GM23338 (cell line): Measurements from ENCODE around the gene ARHGAP10. TPM values are rescaled to one million over a fixed set of nuclear protein-coding genes. Genes with fewer than 3 reads are reported as not detected.

ENCODE experiments used
- ATAC-seq: fragments of 200-7000 bp; cut with Tn5 transposase; 3 replicates; pipeline ENCODE4 v1.9.1; 2020
- DNase-seq: peaks from one replicate; pipeline ENCODE4 v3.0.0-alpha.2; 2015; ENCODE audit warnings: low spot score
- H2AFZ ChIP-seq: fragments of 200-600 bp; sonication (generic); 2 replicates; pipeline ENCODE4 v1.8.0; 2016; ENCODE audit warnings: antibody characterized with exemption, mild to moderate bottlenecking, moderate library complexity
- H3F3A ChIP-seq: fragments of 200-600 bp; sonication (generic); replicated peaks from 2 replicates; pipeline ENCODE4 v1.8.0; 2017; ENCODE audit warnings: antibody characterized with exemption, mixed run types, low read depth
- H3K27ac ChIP-seq: fragments of 200-600 bp; sonication (generic); 2 replicates; pipeline ENCODE4 v1.6.1; 2016; ENCODE audit warnings: low read depth
- H3K27me3 ChIP-seq: fragments of 200-600 bp; sonication (generic); 2 replicates; pipeline ENCODE4 v1.8.0; 2016; ENCODE audit warnings: mild to moderate bottlenecking, mixed run types, moderate library complexity; ENCODE audit not compliant: insufficient read depth
- H3K36me3 ChIP-seq: fragments of 200-600 bp; sonication (generic); 2 replicates; pipeline ENCODE4 v1.8.0; 2016; ENCODE audit warnings: mild to moderate bottlenecking; ENCODE audit not compliant: insufficient read depth
- H3K4me1 ChIP-seq: fragments of 200-600 bp; sonication (generic); 2 replicates; pipeline ENCODE4 v1.8.0; 2016; ENCODE audit warnings: mild to moderate bottlenecking, moderate library complexity; ENCODE audit not compliant: insufficient read depth
- H3K4me2 ChIP-seq: fragments of 200-600 bp; sonication (generic); 2 replicates; pipeline ENCODE4 v1.7.1; 2017; ENCODE audit warnings: mixed run types
- H3K4me3 ChIP-seq: fragments of 200-600 bp; sonication (generic); 2 replicates; pipeline ENCODE4 v1.6.1; 2016; ENCODE audit warnings: mixed run types
- H3K79me2 ChIP-seq: fragments of 200-600 bp; sonication (generic); replicated peaks from 2 replicates; pipeline ENCODE4 v1.8.0; 2017; ENCODE audit warnings: mild to moderate bottlenecking; ENCODE audit not compliant: insufficient read depth
- H3K9me2 ChIP-seq: fragments of 200-600 bp; sonication (generic); 2 replicates; pipeline ENCODE4 v1.8.0; 2017; ENCODE audit not compliant: insufficient read depth
- H4K20me1 ChIP-seq: fragments of 200-600 bp; sonication (generic); replicated peaks from 2 replicates; pipeline ENCODE4 v1.8.0; 2017; ENCODE audit warnings: mild to moderate bottlenecking; ENCODE audit not compliant: insufficient read depth
- H3K27ac Mint-ChIP-seq: 2 replicates; pipeline ENCODE4 v1.8.0; 2020; ENCODE audit warnings: inconsistent platforms, mild to moderate bottlenecking, moderate library complexity, mixed read lengths
- H3K27me3 Mint-ChIP-seq: 3 replicates; pipeline ENCODE4 v1.8.0; 2022; ENCODE audit warnings: low read depth, mild to moderate bottlenecking, moderate library complexity, mixed read lengths, inconsistent platforms; ENCODE audit not compliant: insufficient read depth, poor library complexity
- H3K36me3 Mint-ChIP-seq: 3 replicates; pipeline ENCODE4 v1.8.0; 2021; ENCODE audit warnings: low read depth, mild to moderate bottlenecking, inconsistent platforms, moderate library complexity, mixed read lengths
- H3K4me1 Mint-ChIP-seq: 3 replicates; pipeline ENCODE4 v1.8.0; 2020; ENCODE audit warnings: mild to moderate bottlenecking, inconsistent platforms, mixed read lengths
- H3K4me3 Mint-ChIP-seq: 3 replicates; pipeline ENCODE4 v1.8.0; 2021; ENCODE audit warnings: moderate library complexity, mild to moderate bottlenecking, inconsistent platforms, mixed read lengths
- H3K9me3 Mint-ChIP-seq: 3 replicates; pipeline ENCODE4 v1.8.0; 2020; ENCODE audit warnings: moderate library complexity, mild to moderate bottlenecking, inconsistent platforms, mixed read lengths
- CREB1 ChIP-seq: fragments of 250-450 bp; sonication (Bioruptor Pico); IDR thresholded peaks from 2 replicates; pipeline ENCODE4 v1.5.0; 2020; ENCODE audit warnings: low read depth, mild to moderate bottlenecking, moderate library complexity
- CTCF ChIP-seq, 2 experiments: fragments of 200-600 bp in 1 of 2; sonication (generic) in 1 of 2; conservative IDR thresholded peaks; 2 replicates each; pipeline versions ENCODE4 v1.5.1 to v1.6.1; 2016 to 2017; ENCODE audit warnings: antibody characterized with exemption in 2 of 2, low read depth in 2 of 2, mild to moderate bottlenecking in 2 of 2, moderate library complexity in 1 of 2
- ETS1 ChIP-seq: IDR thresholded peaks from 2 replicates; pipeline ENCODE4 v1.6.1; 2016; ENCODE audit warnings: antibody characterized with exemption
- EZH2 ChIP-seq: fragments of 200-600 bp; sonication (generic); IDR thresholded peaks from one replicate; pipeline ENCODE4 v1.8.0; 2017; ENCODE audit warnings: antibody characterized with exemption, mild to moderate bottlenecking, low read depth; ENCODE audit not compliant: unreplicated experiment
- EZH2phosphoT487 ChIP-seq: fragments of 200-600 bp; sonication (generic); IDR thresholded peaks from one replicate; pipeline ENCODE4 v1.8.1; 2018; ENCODE audit warnings: antibody characterized with exemption; ENCODE audit not compliant: unreplicated experiment
- JUNB ChIP-seq: IDR thresholded peaks from one replicate; pipeline ENCODE4 v1.6.1; 2016; ENCODE audit warnings: antibody characterized with exemption; ENCODE audit not compliant: unreplicated experiment
- NANOG ChIP-seq: IDR thresholded peaks from 2 replicates; pipeline ENCODE4 v1.6.1; 2016; ENCODE audit warnings: antibody characterized with exemption, borderline replicate concordance
- POLR2AphosphoS5 ChIP-seq: IDR thresholded peaks from 2 replicates; pipeline ENCODE4 v1.6.1; 2016; ENCODE audit warnings: antibody characterized with exemption, low read depth
- REST ChIP-seq: IDR thresholded peaks from one replicate; pipeline ENCODE4 v1.6.1; 2018; ENCODE audit warnings: antibody characterized with exemption; ENCODE audit not compliant: unreplicated experiment
- STAT1 ChIP-seq: IDR thresholded peaks from one replicate; pipeline ENCODE4 v1.6.1; 2016; ENCODE audit warnings: antibody characterized with exemption; ENCODE audit not compliant: unreplicated experiment
- ZNF114 ChIP-seq: fragments of 250-450 bp; sonication (Bioruptor Pico); IDR thresholded peaks from 2 replicates; pipeline ENCODE4 v1.5.0; 2020; ENCODE audit warnings: mild to moderate bottlenecking, moderate library complexity
- ZNF331 ChIP-seq: fragments of 250-450 bp; sonication (Bioruptor Pico); IDR thresholded peaks from 2 replicates; pipeline ENCODE4 v1.5.0; 2020; ENCODE audit warnings: low read depth, mild to moderate bottlenecking, moderate library complexity
- polyA plus RNA-seq: library from polyadenylated mRNA; unstranded; fragments of >200 nt; fragmentation: Nextera tagmentation; extraction: Ambion mirVana; gene quantifications from 2 replicates; pipeline ENCODE4 v1.2.1, GENCODE V29; 2016
- total RNA-seq: library from RNA; depleted of rRNA; stranded (reverse); fragments of >200 nt; shearing (Covaris generic); gene quantifications from 2 replicates; pipeline ENCODE4 v1.2.3, GENCODE V29; 2014

Gene ARHGAP10
- total and polyA plus RNA-seq, 2 experiments from 2014 or later, result 5.1 to 6.3 TPM

GRCh38 chr4:148093065-148093464 lies 361.2 kb downstream of the ARHGAP10 start:
- no peaks in the 10 kb centered on the region for H3K9me2 ChIP-seq
- TF ChIP-seq STAT1 (no peak), CREB1 (CRISPR knock-in tag) (no peak), ETS1 (no peak), REST (no peak), CTCF (conservative IDR thresholded peaks at IDR 0.05; ENCODE audit: low read depth in 2 of 2) (no peak)
- H3K9me3 Mint-ChIP-seq, result no peaks in the 10 kb centered on the region
- DNase-seq (no peak), ATAC-seq (no peak)
- peaks cover 4% of the 10 kb centered on the region; the same call in 1 of the 3 replicates for H3K36me3 Mint-ChIP-seq
- H3F3A ChIP-seq, result no peaks in the 10 kb centered on the region
- H3K4me2 ChIP-seq, result no peak overlapping the region
- H2AFZ ChIP-seq, result no peak overlapping the region
- no peaks in the 10 kb centered on the region for H3K79me2 ChIP-seq
- H3K4me3 ChIP-seq, result no peak overlapping the region
- H3K27me3 Mint-ChIP-seq, result peaks cover 6% of the 10 kb centered on the region
- no peak overlapping the region for H3K4me3 Mint-ChIP-seq
- no peaks in the 10 kb centered on the region for H4K20me1 ChIP-seq
- H3K4me1 Mint-ChIP-seq, result peaks cover 12% of the 10 kb centered on the region
- no peak overlapping the region for H3K27ac ChIP-seq
- H3K27ac Mint-ChIP-seq, result no peak overlapping the region
- peaks cover 3% of the 10 kb centered on the region; the same call in 1 of the 2 replicates for H3K4me1 ChIP-seq
- no peaks in the 10 kb centered on the region for H3K36me3 ChIP-seq
- H3K27me3 ChIP-seq, result no peaks in the 10 kb centered on the region

- Mint-ChIP-seq H3K27ac (no peak overlapping the region), H3K36me3 (peaks cover 4% of the 10 kb centered on the region; the same call in 1 of the 3 replicates), H3K27me3 (peaks cover 6% of the 10 kb centered on the region), H3K4me1 (peaks cover 22% of the 10 kb centered on the region), H3K4me3 (no peak overlapping the region), H3K9me3 (no peaks in the 10 kb centered on the region)
- Histone ChIP-seq H3K4me2 (no peak overlapping the region), H2AFZ (no peak overlapping the region), H3K27me3 (no peaks in the 10 kb centered on the region), H3K27ac (no peak overlapping the region), H3K9me2 (no peaks in the 10 kb centered on the region), H3K36me3 (no peaks in the 10 kb centered on the region), H4K20me1 (no peaks in the 10 kb centered on the region), H3K4me3 (no peak overlapping the region), H3F3A (no peaks in the 10 kb centered on the region), H3K4me1 (peaks cover 7% of the 10 kb centered on the region), H3K79me2 (no peaks in the 10 kb centered on the region)
- ATAC-seq (no peak), DNase-seq (no peak)
- no peak for TF ChIP-seq POLR2AphosphoS5
- TF ChIP-seq EZH2phosphoT487, result no peak
- TF ChIP-seq ZNF331 (CRISPR knock-in tag), result no peak
- TF ChIP-seq STAT1, result no peak
- no peak for TF ChIP-seq NANOG
- TF ChIP-seq REST, result no peak
- TF ChIP-seq ETS1, result no peak
- no peak for TF ChIP-seq EZH2
- TF ChIP-seq CREB1 (CRISPR knock-in tag), result no peak
- TF ChIP-seq ZNF114 (CRISPR knock-in tag), result no peak
- no peak for TF ChIP-seq JUNB
Measured at GRCh38 chr4:148094149-148094548, 362.3 kb downstream of the ARHGAP10 start.
